SJSA1 (cell line): Measurements from ENCODE around the gene SYNJ2. TPM values are rescaled to one million over a fixed set of nuclear protein-coding genes. Genes with fewer than 3 reads are reported as not detected.

Experiments
- DNase-seq, 2 experiments: peaks; one replicate each; pipeline ENCODE4 v3.0.0-alpha.2; 2015 to 2020; ENCODE audit warnings: low spot score in 2 of 2, low read depth in 1 of 2
- H3K27ac ChIP-seq: fragments of 250-450 bp; sonication (Bioruptor Pico); 2 replicates; pipeline ENCODE4 v1.5.1; 2020; ENCODE audit warnings: mild to moderate bottlenecking, moderate library complexity
- H3K27me3 ChIP-seq: fragments of 250-450 bp; sonication (Bioruptor Pico); replicated peaks from 2 replicates; pipeline ENCODE4 v1.5.1; 2020; ENCODE audit warnings: mild to moderate bottlenecking, moderate library complexity
- H3K36me3 ChIP-seq: fragments of 250-450 bp; sonication (Bioruptor Pico); 2 replicates; pipeline ENCODE4 v1.5.1; 2020; ENCODE audit warnings: mild to moderate bottlenecking
- H3K4me1 ChIP-seq: fragments of 250-450 bp; sonication (Bioruptor Pico); replicated peaks from 2 replicates; pipeline ENCODE4 v1.6.1; 2021; ENCODE audit warnings: mild to moderate bottlenecking
- H3K4me3 ChIP-seq: fragments of 250-450 bp; sonication (Bioruptor Pico); 2 replicates; pipeline ENCODE4 v1.5.1; 2020; ENCODE audit warnings: mild to moderate bottlenecking
- H3K9me3 ChIP-seq: fragments of 250-450 bp; sonication (Bioruptor Pico); replicated peaks from 2 replicates; pipeline ENCODE4 v1.5.1; 2020; ENCODE audit warnings: mild to moderate bottlenecking
- total RNA-seq: library from RNA; depleted of rRNA; stranded (reverse); fragments of >200 nt; shearing (Covaris generic); gene quantifications from 2 replicates; pipeline ENCODE4 v1.2.3, GENCODE V29; 2014

The SYNJ2 gene
- total RNA-seq, 1 experiment from 2014 or later, result 23.7 TPM

DNA sequence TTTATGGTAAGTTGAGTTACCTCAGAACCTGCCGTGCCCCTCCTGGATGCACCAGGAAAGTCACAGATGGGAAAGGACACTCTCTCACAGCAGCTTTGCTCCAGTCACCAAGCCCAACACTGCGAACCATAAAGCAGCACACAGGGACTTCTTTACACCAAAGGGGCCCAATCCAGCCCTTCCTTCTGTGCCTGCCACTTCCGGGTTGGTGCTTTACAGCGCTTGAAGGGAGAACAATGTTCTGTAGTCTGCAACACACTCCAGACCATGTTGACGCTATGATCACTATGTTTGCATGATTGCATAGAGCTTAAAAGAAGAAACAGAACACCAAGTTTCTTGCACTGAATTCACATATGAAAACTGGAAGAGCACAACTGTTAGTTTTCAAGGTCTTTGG lies 129.3 kb downstream of the SYNJ2 start:
- no peak for DNase-seq
- no peaks in the 10 kb centered on the region for H3K9me3 ChIP-seq
- H3K4me3 ChIP-seq, result no peak overlapping the region
- no peaks in the 10 kb centered on the region for H3K4me1 ChIP-seq
- H3K27me3 ChIP-seq, result no peaks in the 10 kb centered on the region
- peaks cover 20% of the 10 kb centered on the region; the same call in 1 of the 2 replicates for H3K36me3 ChIP-seq
- H3K27ac ChIP-seq, result no peak overlapping the region

DNA sequence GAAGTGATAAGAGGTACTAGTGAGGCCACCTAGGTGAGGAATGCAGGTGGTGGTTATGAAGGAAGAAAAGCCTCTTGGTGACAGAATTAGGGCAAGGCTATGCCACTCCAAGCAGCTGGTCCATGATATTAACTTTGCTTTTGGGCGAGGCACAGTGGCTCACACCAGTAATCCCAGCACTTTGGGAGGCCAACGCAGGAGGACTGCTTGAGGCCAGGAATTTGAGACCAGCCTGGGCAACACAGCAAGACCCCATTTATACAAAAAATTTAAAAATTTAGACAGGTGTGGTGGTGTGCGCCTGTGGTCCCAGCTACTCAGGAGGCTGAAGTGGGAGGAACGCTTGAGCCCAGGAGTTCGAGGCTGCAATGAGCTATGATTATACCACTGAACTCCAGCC lies 130.3 kb downstream of the SYNJ2 start:
- H3K27me3 ChIP-seq, result no peaks in the 10 kb centered on the region
- H3K36me3 ChIP-seq, result peaks cover 20% of the 10 kb centered on the region; the same call in 1 of the 2 replicates

DNA sequence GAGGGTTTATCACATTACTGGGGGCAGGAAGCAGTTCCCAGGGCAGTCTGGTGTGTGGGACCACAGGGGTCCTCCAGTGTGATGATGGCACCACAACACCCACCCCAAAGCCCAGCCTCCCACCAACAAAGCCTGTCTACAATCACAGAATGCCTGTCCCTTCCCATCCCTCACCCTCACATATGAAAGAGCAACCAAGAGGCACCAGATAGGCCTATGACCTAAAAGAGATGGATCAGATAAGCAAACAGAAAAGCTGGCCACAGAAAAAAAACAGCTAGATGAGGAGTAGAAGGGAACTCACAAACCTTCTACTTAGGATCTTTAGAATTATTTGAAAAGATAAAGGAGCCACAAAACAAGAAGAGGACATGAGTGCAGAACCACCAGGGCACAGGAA lies 132.1 kb downstream of the SYNJ2 start:
- H3K27ac ChIP-seq, result no peak overlapping the region
- H3K4me3 ChIP-seq, result no peak overlapping the region
- DNase-seq, result no peak
- no peaks in the 10 kb centered on the region for H3K4me1 ChIP-seq
- peaks cover 20% of the 10 kb centered on the region; the same call in 1 of the 2 replicates for H3K36me3 ChIP-seq
- H3K27me3 ChIP-seq, result no peaks in the 10 kb centered on the region
- H3K9me3 ChIP-seq, result no peaks in the 10 kb centered on the region

More for the DNA sequence above, 130.3 kb downstream of the SYNJ2 start:
- Histone ChIP-seq H3K4me1 (no peaks in the 10 kb centered on the region), H3K4me3 (no peak overlapping the region), H3K27ac (no peak overlapping the region), H3K9me3 (no peaks in the 10 kb centered on the region)
- DNase-seq, result no peak

DNA sequence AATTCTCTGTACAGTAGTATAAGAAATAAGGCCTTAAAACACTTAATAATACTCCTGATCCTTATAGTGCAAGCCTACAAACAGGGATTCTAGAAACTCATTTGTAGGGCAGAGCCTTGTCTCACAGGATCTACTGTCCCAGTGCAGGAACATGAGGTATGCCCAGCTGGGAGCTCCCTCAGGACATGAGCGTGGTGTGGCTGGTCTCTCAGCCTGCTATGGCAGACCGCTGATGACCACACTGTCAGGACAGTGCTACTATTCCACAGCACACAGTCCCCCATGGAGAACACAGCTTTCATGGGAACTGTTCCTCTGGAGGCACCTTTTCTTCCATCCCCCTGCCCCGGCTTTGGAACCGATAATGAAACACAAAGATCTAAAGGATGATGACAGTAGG lies 133.4 kb downstream of the SYNJ2 start:
- Histone ChIP-seq H3K27me3 (no peaks in the 10 kb centered on the region), H3K4me1 (no peaks in the 10 kb centered on the region), H3K36me3 (0 out of 2 replicates have a peak, but pooled peaks cover 13% of the 10 kb centered on the region), H3K4me3 (no peak overlapping the region), H3K27ac (no peak overlapping the region), H3K9me3 (no peaks in the 10 kb centered on the region)
- DNase-seq, result no peak

DNA sequence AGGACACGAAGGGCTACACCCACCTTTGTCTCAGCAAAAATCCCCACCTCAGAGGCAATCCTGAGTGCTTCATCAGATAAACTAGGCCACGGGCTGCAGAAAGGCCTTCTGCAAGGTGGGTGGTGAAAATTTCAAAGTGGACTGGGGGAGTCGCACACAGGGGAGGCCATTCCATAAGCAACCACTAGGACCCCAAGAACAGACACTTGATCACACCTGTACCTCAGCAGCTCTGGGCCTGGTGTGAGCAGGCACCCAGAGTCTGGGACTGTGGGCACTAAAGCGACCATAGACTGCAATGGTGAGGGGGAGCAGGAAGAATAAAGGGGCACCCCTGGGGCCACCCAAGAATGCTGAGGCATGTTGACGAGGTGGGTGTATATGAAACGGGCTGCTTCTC lies 133.8 kb downstream of the SYNJ2 start:
- 0 out of 2 replicates have a peak, but pooled peaks cover 13% of the 10 kb centered on the region for H3K36me3 ChIP-seq
- H3K4me1 ChIP-seq, result no peaks in the 10 kb centered on the region
- H3K27ac ChIP-seq, result no peak overlapping the region
- DNase-seq, result no peak
- no peaks in the 10 kb centered on the region for H3K27me3 ChIP-seq
- no peak overlapping the region for H3K4me3 ChIP-seq
- H3K9me3 ChIP-seq, result no peaks in the 10 kb centered on the region

GRCh38 chr6:158118886-158119285 lies 137.2 kb downstream of the SYNJ2 start:
- Histone ChIP-seq H3K36me3 (no peaks in the 10 kb centered on the region), H3K9me3 (no peaks in the 10 kb centered on the region), H3K27ac (no peak overlapping the region), H3K4me3 (no peak overlapping the region), H3K27me3 (no peaks in the 10 kb centered on the region), H3K4me1 (no peaks in the 10 kb centered on the region)
- DNase-seq, result no peak

DNA sequence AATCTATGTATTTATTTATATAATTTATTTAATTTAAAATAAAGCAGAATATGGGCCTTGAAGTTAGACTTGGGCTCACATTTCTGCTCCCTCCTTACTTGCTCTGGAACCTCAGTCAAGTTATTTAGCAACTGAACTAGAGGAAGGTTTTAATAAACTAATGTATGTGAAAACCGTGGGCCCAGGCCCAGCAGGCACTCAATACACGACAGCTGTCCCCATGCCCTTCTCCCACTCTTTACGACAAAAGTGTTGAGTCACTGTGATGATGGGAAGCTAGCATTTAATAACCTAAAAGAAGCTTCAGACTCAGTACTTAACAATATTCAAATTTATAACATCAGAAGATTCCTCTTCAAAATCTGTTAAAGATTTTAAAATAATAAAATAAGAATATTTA lies 139.7 kb downstream of the SYNJ2 start:
- Histone ChIP-seq H3K9me3 (no peaks in the 10 kb centered on the region), H3K4me1 (no peaks in the 10 kb centered on the region), H3K4me3 (no peak overlapping the region), H3K36me3 (no peaks in the 10 kb centered on the region), H3K27ac (no peak overlapping the region), H3K27me3 (no peaks in the 10 kb centered on the region)
- no peak for DNase-seq

- DNase-seq, result no peak
- Histone ChIP-seq H3K4me3 (no peak overlapping the region), H3K27me3 (no peaks in the 10 kb centered on the region), H3K9me3 (no peaks in the 10 kb centered on the region), H3K27ac (no peak overlapping the region), H3K36me3 (no peaks in the 10 kb centered on the region), H3K4me1 (no peaks in the 10 kb centered on the region)
These were observed 140.4 kb downstream of the SYNJ2 start for GRCh38 chr6:158122048-158122447.

DNA sequence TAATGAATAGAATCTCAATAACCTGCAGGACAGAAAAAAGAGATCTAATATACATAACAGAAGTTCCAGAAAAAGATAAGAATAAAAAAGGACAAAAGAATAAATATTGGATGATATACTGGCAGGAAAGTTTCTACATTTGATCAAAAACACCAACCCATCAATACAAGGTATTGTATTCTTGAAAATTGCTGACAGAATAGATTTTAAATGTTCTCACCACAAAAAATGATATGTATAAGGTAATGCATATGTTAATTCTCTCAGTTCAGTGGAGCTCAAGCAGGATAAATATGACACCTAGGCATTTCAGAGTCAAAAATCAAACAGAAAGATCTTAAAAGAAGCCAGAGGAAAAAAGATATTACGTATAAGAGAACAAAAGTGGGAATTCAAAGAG lies 142.6 kb downstream of the SYNJ2 start:
- no peaks in the 10 kb centered on the region for H3K36me3 ChIP-seq
- no peak overlapping the region for H3K4me3 ChIP-seq
- DNase-seq, result no peak
- no peaks in the 10 kb centered on the region for H3K27me3 ChIP-seq
- H3K27ac ChIP-seq, result no peak overlapping the region
- H3K9me3 ChIP-seq, result no peaks in the 10 kb centered on the region
- no peaks in the 10 kb centered on the region for H3K4me1 ChIP-seq

DNA sequence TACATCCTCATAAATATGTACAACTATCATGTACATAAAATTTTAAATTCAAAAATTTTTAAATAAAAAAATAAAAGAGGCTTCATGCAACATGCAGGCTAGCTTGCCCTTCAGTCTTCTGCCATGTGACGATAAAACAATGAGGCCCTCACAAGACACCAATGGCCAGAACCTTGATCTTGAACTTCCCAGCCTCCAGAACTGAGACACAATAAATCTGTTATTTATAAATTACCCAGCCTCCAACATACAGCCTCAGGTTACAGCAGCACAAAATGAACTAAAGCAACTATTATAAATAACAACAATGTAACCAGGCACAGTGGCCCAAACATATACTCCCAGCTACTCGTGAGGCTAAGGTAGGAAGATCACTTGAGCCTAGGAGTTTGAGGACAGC lies 143.6 kb downstream of the SYNJ2 start:
- Histone ChIP-seq H3K4me1 (no peaks in the 10 kb centered on the region), H3K27me3 (no peaks in the 10 kb centered on the region), H3K9me3 (no peaks in the 10 kb centered on the region), H3K36me3 (no peaks in the 10 kb centered on the region), H3K27ac (no peak overlapping the region), H3K4me3 (no peak overlapping the region)
- no peak for DNase-seq

DNA sequence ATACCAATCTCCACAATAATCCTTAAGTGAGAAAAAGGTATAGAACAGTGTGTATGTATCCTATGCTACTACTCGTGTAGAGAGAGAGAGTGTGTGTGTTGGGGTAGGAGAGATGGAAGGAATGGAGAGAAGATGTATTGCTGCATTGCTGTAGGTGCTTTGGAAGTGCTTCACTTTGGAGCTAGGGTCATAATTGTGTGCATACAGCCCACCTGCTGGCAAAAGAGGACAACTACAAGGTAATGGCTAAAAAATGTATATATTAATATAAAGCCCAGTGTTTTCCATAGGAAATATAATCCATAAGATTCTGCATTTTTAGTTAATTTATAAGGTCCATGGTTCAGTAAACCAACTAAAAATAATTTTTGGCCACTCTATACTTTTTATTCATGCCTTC lies 150.3 kb downstream of the SYNJ2 start:
- H3K9me3 ChIP-seq, result no peaks in the 10 kb centered on the region

DNA sequence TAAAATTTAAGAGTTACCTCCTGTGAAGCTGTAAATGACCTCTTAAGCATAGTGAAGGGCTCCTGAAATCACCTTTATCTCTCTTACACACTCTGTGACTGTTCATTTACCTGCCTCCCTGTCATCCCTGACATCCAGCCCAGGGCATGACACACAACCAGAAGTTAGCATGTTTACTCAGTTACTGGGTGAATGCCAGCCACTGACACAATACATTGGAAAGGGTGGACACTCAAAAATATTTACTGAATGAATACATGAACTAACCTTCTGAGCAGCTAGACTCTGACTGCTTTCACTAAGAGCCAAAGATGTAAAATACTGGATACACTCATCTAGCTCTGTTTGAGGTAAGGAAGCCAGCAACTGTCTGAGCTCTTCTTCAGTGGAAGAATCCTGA lies 161.1 kb downstream of the SYNJ2 start:
- H3K4me1 ChIP-seq, result no peaks in the 10 kb centered on the region
- peaks cover 5% of the 10 kb centered on the region; the same call in 1 of the 2 replicates for H3K36me3 ChIP-seq
- H3K4me3 ChIP-seq, result no peak overlapping the region
- DNase-seq, result no peak
- H3K27ac ChIP-seq, result no peak overlapping the region
- no peaks in the 10 kb centered on the region for H3K27me3 ChIP-seq
- H3K9me3 ChIP-seq, result no peaks in the 10 kb centered on the region

More for the DNA sequence above, 150.3 kb downstream of the SYNJ2 start:
- Histone ChIP-seq H3K27ac (no peak overlapping the region), H3K4me1 (no peaks in the 10 kb centered on the region), H3K4me3 (no peak overlapping the region), H3K36me3 (peaks cover 3% of the 10 kb centered on the region; the same call in 1 of the 2 replicates), H3K27me3 (no peaks in the 10 kb centered on the region)
- no peak for DNase-seq

DNA sequence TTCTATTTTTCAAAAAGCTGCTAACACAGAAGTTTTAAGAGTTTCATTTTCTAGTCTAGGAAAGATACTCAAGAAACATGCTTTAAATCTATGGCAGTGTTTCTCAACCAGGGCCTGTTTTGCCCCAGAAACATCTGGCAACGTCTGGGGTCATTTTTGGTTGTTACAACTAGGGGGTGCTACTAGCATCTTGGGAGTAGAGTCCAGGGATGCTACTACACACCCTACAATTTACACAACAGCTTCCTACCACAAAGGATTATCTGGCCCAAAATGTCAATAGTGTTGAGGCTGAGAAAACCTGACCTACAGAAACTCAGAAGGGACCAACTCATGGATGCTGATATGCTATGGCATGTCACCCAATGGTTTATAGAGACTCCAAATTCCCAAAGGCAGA lies 162.0 kb downstream of the SYNJ2 start:
- no peaks in the 10 kb centered on the region for H3K27me3 ChIP-seq
- no peak for DNase-seq
- no peaks in the 10 kb centered on the region for H3K4me1 ChIP-seq
- H3K9me3 ChIP-seq, result no peaks in the 10 kb centered on the region
- peaks cover 5% of the 10 kb centered on the region; the same call in 1 of the 2 replicates for H3K36me3 ChIP-seq
- H3K27ac ChIP-seq, result no peak overlapping the region
- H3K4me3 ChIP-seq, result no peak overlapping the region
